ENCODE measurements around the gene FAM177B.

FAM177B gene

GRCh38 chr1:222736972-222737371 is at the start of gene FAM177B:
Gene FAM177B, plus strand, starts transcription at chr1:222737202. Its CDS starts 9,344 bp downstream, at chr1:222746546.
- DNase-seq (ENCODE audit: low read depth) = no peak

- DNase-seq (ENCODE audit: low read depth) = no peak
Measured at GRCh38 chr1:222691016-222691415, 46.0 kb upstream of the FAM177B start.

- DNase-seq (ENCODE audit: low read depth) = no peak
Measured at GRCh38 chr1:222694927-222695326, 42.1 kb upstream of the FAM177B start.

- no peak for DNase-seq (ENCODE audit: low read depth)
Measured at GRCh38 chr1:222696741-222697140, 40.3 kb upstream of the FAM177B start.

GRCh38 chr1:222697203-222697602 is 39.8 kb upstream of the FAM177B start:
- no peak for DNase-seq (ENCODE audit: low read depth)

GRCh38 chr1:222697826-222698225 is 39.2 kb upstream of the FAM177B start:
- DNase-seq (ENCODE audit: low read depth) = peak; percentile 54

- no peak for DNase-seq (ENCODE audit: low read depth)
Measured at GRCh38 chr1:222702210-222702609, 34.8 kb upstream of the FAM177B start.

- DNase-seq (ENCODE audit: low read depth) = no peak
Measured at GRCh38 chr1:222704260-222704659, 32.7 kb upstream of the FAM177B start.

- DNase-seq (ENCODE audit: low read depth) = no peak
Measured at GRCh38 chr1:222706815-222707214, 30.2 kb upstream of the FAM177B start.

- DNase-seq (ENCODE audit: low read depth) = no peak
Measured at GRCh38 chr1:222709700-222710153, 27.3 kb upstream of the FAM177B start.

GRCh38 chr1:222711319-222712252 is 25.4 kb upstream of the FAM177B start:
- DNase-seq (ENCODE audit: low read depth) = peak; percentile 53

GRCh38 chr1:222712253-222713090 is 24.5 kb upstream of the FAM177B start, which contains the start of the genes AIDA and BROX:
Gene AIDA, minus strand, starts transcription at chr1:222712491. Its CDS starts 174 bp downstream, at chr1:222712317.
Gene BROX, plus strand, starts transcription at chr1:222712564. Its CDS starts 3,136 bp downstream, at chr1:222715700.
- DNase-seq (ENCODE audit: low read depth) = peak; percentile 84

GRCh38 chr1:222713091-222713961 is 23.7 kb upstream of the FAM177B start:
- peak; percentile 95 for DNase-seq (ENCODE audit: low read depth)

- DNase-seq (ENCODE audit: low read depth) = no peak
Measured at GRCh38 chr1:222716393-222716792, 20.6 kb upstream of the FAM177B start.

- no peak for DNase-seq (ENCODE audit: low read depth)
Measured at GRCh38 chr1:222728746-222729145, 8.3 kb upstream of the FAM177B start.

- DNase-seq (ENCODE audit: low read depth) = no peak
Measured at GRCh38 chr1:222730866-222731265, 6.1 kb upstream of the FAM177B start.

- DNase-seq (ENCODE audit: low read depth) = no peak
Measured at GRCh38 chr1:222732216-222733159, 4.5 kb upstream of the FAM177B start.

GRCh38 chr1:222734740-222735139 is 2.3 kb upstream of the FAM177B start:
- no peak for DNase-seq (ENCODE audit: low read depth)

GRCh38 chr1:222736470-222736869 is 532 bp upstream of the FAM177B start:
- no peak for DNase-seq (ENCODE audit: low read depth)

GRCh38 chr1:222739465-222739864 is 2.5 kb downstream of the FAM177B start:
- no peak for DNase-seq (ENCODE audit: low read depth)
